DOHH2 (cell line): Measurements from ENCODE around the gene AHRR.

Experiments used
- H3F3A ChIP-seq: fragments of 200-600 bp; sonication (generic), shearing (Covaris generic); 2 replicates; pipeline ENCODE4 v1.6.0; 2016; ENCODE audit warnings: antibody characterized with exemption, mild to moderate bottlenecking; ENCODE audit not compliant: control insufficient read depth, insufficient read depth
- H3K27ac ChIP-seq: fragments of 200-600 bp; sonication (generic); 2 replicates; pipeline ENCODE4 v1.5.1; 2014; ENCODE audit warnings: low read depth, mild to moderate bottlenecking, low read length, moderate library complexity
- H3K27me3 ChIP-seq: fragments of 200-600 bp; sonication (generic); 2 replicates; pipeline ENCODE4 v1.6.1; 2014; ENCODE audit warnings: mild to moderate bottlenecking, low read length, mixed read lengths; ENCODE audit not compliant: control insufficient read depth
- H3K36me3 ChIP-seq: fragments of 200-600 bp; sonication (generic); 2 replicates; pipeline ENCODE4 v1.6.1; 2014; ENCODE audit warnings: mild to moderate bottlenecking, low read length, moderate library complexity, mixed read lengths; ENCODE audit not compliant: control insufficient read depth
- H3K4me1 ChIP-seq: fragments of 200-600 bp; sonication (generic); 2 replicates; pipeline ENCODE4 v1.6.1; 2014; ENCODE audit warnings: mild to moderate bottlenecking, low read length, mixed read lengths; ENCODE audit not compliant: control insufficient read depth
- H3K4me2 ChIP-seq: fragments of 200-600 bp; sonication (generic); 2 replicates; pipeline ENCODE4 v1.6.0; 2014; ENCODE audit warnings: mild to moderate bottlenecking, low read length, moderate library complexity
- H3K4me3 ChIP-seq: fragments of 200-600 bp; sonication (generic); 2 replicates; pipeline ENCODE4 v1.5.1; 2014; ENCODE audit warnings: mild to moderate bottlenecking, low read length, mixed read lengths
- H3K79me2 ChIP-seq: fragments of 200-600 bp; sonication (generic); 2 replicates; pipeline ENCODE4 v1.6.1; 2014; ENCODE audit warnings: mild to moderate bottlenecking, low read length, mixed read lengths; ENCODE audit not compliant: control insufficient read depth
- H3K9me2 ChIP-seq: fragments of 200-600 bp; sonication (generic); replicated peaks from 2 replicates; pipeline ENCODE4 v1.6.1; 2014; ENCODE audit warnings: mild to moderate bottlenecking, low read length, mixed read lengths; ENCODE audit not compliant: control insufficient read depth
- H3K9me3 ChIP-seq: fragments of 200-600 bp; sonication (generic); 2 replicates; pipeline ENCODE4 v1.6.1; 2014; ENCODE audit warnings: antibody characterized with exemption, low read length, mixed read lengths; ENCODE audit not compliant: control insufficient read depth, insufficient read depth
- H4K20me1 ChIP-seq: fragments of 200-600 bp; sonication (generic); 2 replicates; pipeline ENCODE4 v1.6.0; 2014; ENCODE audit warnings: low read depth, mild to moderate bottlenecking, antibody characterized with exemption, low read length, moderate library complexity; ENCODE audit not compliant: control insufficient read depth, insufficient read depth
- CTCF ChIP-seq: fragments of 200-600 bp; sonication (generic); IDR thresholded peaks from one replicate; pipeline ENCODE4 v1.5.1; 2014; ENCODE audit warnings: antibody characterized with exemption, mild to moderate bottlenecking, low read depth, low read length; ENCODE audit not compliant: poor library complexity, severe bottlenecking
- EZH2phosphoT487 ChIP-seq: fragments of 200-600 bp; sonication (generic); IDR thresholded peaks from 2 replicates; pipeline ENCODE4 v1.6.1; 2017; ENCODE audit warnings: borderline replicate concordance, mild to moderate bottlenecking, antibody characterized with exemption, low read length, moderate library complexity, mixed read lengths

AHRR gene

GRCh38 chr5:481347-481746 is 159.8 kb downstream of the AHRR start:
- H3K4me2 ChIP-seq = no peak overlapping the region
- H3K27ac ChIP-seq = no peak overlapping the region
- TF ChIP-seq EZH2phosphoT487 (no peak), CTCF (no peak)
- no peaks in the 10 kb centered on the region for H3K9me2 ChIP-seq
- H3K36me3 ChIP-seq = peaks cover 16% of the 10 kb centered on the region
- no peak overlapping the region for H3K4me3 ChIP-seq
- H3K9me3 ChIP-seq = no peaks in the 10 kb centered on the region
- no peaks in the 10 kb centered on the region for H3K79me2 ChIP-seq
- no peaks in the 10 kb centered on the region for H3K4me1 ChIP-seq
- no peaks in the 10 kb centered on the region for H3K27me3 ChIP-seq
- no peaks in the 10 kb centered on the region for H4K20me1 ChIP-seq
- H3F3A ChIP-seq = no peaks in the 10 kb centered on the region

DNA sequence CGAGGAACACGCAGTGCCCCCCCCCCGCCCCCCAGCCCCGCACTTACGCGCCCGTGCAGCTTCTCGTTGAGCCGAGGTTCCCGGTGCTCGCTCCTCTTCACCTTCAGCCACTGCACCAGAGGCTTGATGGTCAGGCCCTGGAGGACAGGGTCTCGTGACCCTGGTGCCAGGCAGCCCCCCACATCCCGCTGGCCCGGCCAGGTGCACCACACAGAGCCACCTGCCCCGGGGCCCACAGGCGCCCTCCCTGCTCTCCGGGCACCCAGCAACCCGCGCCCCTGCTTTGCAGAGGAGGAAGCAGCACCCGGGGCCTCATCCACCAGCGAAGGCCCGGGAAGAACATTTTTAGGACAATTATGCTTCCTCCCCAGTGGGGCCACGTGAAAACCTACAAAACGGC is 160.5 kb downstream of the AHRR start:
- Histone ChIP-seq H4K20me1 (no peaks in the 10 kb centered on the region), H3K9me3 (no peaks in the 10 kb centered on the region), H3K4me3 (no peak overlapping the region), H3K4me2 (no peak overlapping the region), H3K27me3 (no peaks in the 10 kb centered on the region), H3K79me2 (no peaks in the 10 kb centered on the region), H3K4me1 (no peaks in the 10 kb centered on the region), H3K9me2 (no peaks in the 10 kb centered on the region), H3F3A (no peaks in the 10 kb centered on the region), H3K27ac (no peak overlapping the region), H3K36me3 (peaks cover 9% of the 10 kb centered on the region)
- TF ChIP-seq EZH2phosphoT487 (no peak), CTCF (no peak)

DNA sequence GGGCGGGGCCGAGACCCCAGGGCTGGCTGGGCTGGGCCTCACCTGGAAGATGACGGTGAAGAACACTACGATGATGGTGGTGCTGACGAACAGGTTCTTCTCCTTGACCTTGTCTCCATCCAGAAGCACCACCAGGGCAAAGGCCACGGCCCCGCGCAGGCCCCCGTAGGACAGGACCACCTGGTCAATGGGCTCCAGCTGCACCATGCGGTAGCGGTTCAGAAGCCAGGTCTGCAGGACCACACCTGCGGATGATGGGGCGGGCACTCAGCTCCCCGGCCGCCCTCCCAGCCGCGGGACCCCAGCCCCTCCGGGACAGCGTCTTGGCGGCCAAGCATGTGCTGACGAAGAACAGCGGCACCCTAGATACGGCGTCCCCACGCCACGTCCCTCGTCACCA is 161.0 kb downstream of the AHRR start:
- TF ChIP-seq EZH2phosphoT487 (no peak), CTCF (no peak)
- Histone ChIP-seq H3K9me3 (no peaks in the 10 kb centered on the region), H3K4me1 (no peaks in the 10 kb centered on the region), H3K79me2 (no peaks in the 10 kb centered on the region), H3K36me3 (peaks cover 4% of the 10 kb centered on the region), H3K4me3 (no peak overlapping the region), H4K20me1 (no peaks in the 10 kb centered on the region), H3K27me3 (no peaks in the 10 kb centered on the region), H3K9me2 (no peaks in the 10 kb centered on the region), H3K27ac (no peak overlapping the region), H3K4me2 (no peak overlapping the region), H3F3A (no peaks in the 10 kb centered on the region)

- Histone ChIP-seq H3K9me3 (no peaks in the 10 kb centered on the region), H3K27ac (no peak overlapping the region), H3K36me3 (no peaks in the 10 kb centered on the region), H3K79me2 (no peaks in the 10 kb centered on the region), H3K4me3 (no peak overlapping the region), H3K4me1 (no peaks in the 10 kb centered on the region), H3K9me2 (no peaks in the 10 kb centered on the region), H3K27me3 (no peaks in the 10 kb centered on the region), H3F3A (no peaks in the 10 kb centered on the region), H3K4me2 (no peak overlapping the region), H4K20me1 (no peaks in the 10 kb centered on the region)
- no peak for TF ChIP-seq EZH2phosphoT487
- TF ChIP-seq CTCF = no peak
Measured at GRCh38 chr5:483011-483410, 161.5 kb downstream of the AHRR start.
